NB4 (cell line): ENCODE results near the gene ITGB3.

Experiments used
- CTCF ChIP-seq: IDR thresholded peaks from one replicate; pipeline ENCODE4 v1.5.1; 2012; ENCODE audit warnings: low read depth, low read length
- POLR2A ChIP-seq: IDR thresholded peaks from 2 replicates; pipeline ENCODE4 v1.6.1; 2011; ENCODE audit warnings: mild to moderate bottlenecking; ENCODE audit not compliant: insufficient read length; ENCODE audit errors: extremely low read depth

- TF ChIP-seq CTCF (no peak), POLR2A (no peak)
These were observed 47.1 kb downstream of the ITGB3 start for GRCh38 chr17:47300718-47301117.
